Activated CD8-positive, alpha-beta memory T cell treated with anti-CD3 and anti-CD28 coated beads for 4 hours (primary cell): ENCODE measurements around the gene CHAC1.
"Not testable (repeated sequence)": the region's sequence is repeated elsewhere in the genome, so short reads cannot be mapped to it uniquely, and the experiment has no call there.

Experiments used
- DNase-seq, 2 donors: peaks; one replicate each; pipeline ENCODE4 v3.0.0-alpha.2; 2020; ENCODE audit warnings: low read depth in 2 of 2

Gene CHAC1

DNA sequence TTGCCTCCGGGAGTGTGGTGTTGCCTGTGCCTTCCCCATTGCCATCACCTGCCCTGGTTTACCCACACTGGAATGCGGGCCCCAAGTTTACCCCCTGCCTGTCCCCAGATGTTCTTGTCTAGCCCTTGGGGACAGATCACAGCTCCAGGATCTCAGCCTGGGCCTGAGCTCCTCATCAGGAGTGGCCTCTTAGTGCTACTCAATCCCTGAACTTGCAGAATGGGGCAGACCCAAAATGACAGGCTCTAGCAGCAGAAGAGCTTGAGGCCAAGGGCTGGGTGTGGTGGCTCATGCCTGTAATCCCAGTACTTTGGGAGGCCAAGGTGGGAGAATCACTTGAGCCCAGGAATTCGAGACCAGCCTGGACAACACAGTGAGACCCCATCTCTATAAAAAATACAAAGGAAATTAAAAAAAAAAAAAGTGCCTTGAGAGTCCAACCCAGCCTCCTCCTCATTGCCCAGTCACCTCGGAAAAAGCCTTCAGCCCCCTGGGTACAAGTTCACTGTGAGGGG is 3.8 kb downstream of the CHAC1 start:
- DNase-seq: no peak

DNA sequence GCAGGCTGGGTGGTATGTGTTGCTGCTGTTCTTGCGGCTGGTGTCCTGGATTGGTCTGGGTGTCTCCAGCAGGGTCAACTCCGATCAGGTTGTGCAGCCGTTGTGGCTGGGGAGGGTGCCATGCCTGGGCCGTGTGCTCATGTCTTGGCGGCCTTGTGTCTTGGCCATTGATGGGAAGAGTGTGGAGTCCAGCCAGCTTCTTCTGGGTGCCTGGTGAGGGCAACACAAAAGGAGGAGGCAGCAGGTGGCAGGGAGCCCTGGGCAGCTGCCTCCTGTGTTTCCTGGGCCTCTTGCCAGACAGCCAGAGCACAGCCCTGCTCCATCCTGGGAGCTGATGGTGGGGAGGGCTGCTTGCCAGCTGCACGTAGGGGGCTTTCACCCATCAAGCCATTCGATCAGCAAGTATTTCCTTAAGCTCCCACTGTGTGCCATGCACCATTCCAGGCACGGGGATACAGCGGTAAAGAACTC is 4.3 kb downstream of the CHAC1 start:
- no peak for DNase-seq

DNA sequence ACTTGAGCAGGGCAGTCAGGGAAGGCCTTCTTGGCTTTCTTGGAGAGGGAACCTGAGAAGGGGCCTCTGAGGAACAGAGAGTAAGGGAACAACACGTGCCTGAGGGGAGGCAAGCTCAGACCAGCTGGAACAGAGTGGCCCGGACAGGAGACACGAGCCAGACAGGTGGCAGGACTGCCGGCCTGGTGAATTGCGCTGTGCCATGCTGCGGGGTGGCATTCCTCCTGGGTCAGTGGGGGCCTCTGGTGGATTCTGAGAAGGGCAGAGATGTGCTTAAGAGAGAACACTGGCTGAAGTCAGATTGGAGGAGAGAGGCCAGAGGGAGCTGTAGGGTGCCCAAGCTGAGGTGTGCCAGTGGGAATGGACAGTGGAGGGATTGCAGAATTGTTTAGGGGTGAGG is 4.9 kb downstream of the CHAC1 start:
- DNase-seq: no peak

DNA sequence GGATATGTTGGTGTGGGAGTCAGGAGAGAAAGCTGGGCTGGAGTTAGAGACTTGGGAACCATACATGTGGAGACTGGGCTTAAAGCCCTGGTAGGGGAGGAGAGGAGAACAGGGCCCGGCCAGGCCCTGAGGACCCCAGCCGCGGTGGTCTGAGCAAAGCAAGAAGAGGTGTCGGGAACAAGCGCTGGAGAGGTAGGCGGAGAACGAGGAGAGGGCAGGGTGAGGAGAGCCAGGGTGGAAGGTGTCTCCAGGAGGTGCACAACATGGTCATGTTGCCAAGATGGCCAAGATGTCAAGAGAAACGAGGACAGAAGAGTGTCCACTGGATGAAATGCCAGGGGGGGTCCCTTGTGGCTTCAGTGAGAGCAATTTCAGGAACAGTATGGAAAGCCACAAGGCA is 5.5 kb downstream of the CHAC1 start:
- DNase-seq: no peak

DNA sequence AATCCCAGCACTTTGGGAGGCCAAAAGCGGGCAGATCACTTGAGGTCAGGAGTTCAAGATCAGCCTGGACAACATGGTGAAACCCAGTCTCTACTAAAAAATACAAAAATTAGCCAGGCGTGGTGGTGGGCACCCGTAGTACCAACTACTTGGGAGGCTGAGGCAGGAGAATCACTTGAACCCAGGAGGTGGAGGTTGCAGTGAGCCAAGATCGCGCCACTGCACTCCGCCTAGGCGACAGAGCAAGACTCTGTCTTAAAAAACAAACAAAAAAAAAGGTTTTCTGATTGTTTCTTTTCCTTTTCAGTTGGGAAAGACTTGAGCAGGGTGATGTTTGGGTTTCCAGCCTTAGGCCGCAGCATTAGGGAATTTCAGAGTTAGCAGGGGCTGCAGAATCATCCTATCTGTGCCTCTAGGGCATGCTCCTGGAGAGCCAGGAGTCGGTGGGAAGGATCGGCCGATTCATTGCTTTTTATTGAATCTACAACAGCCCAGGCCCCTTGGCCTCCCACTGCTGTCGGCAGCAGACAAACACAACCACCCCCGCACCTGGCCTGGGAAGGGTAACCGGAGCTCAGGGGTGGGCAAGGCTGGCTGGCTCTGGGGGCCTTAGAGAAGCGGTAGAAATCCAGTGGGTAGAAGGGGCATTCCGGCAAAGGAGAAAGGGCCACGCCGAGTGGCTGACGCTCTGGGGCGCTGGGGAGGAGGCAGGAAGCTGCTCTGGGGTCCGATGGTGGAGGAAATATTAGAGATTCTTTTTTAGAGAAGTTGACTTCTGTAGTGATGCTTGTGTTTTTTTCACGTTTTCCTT is 6.3 kb downstream of the CHAC1 start:
- DNase-seq: no peak

DNA sequence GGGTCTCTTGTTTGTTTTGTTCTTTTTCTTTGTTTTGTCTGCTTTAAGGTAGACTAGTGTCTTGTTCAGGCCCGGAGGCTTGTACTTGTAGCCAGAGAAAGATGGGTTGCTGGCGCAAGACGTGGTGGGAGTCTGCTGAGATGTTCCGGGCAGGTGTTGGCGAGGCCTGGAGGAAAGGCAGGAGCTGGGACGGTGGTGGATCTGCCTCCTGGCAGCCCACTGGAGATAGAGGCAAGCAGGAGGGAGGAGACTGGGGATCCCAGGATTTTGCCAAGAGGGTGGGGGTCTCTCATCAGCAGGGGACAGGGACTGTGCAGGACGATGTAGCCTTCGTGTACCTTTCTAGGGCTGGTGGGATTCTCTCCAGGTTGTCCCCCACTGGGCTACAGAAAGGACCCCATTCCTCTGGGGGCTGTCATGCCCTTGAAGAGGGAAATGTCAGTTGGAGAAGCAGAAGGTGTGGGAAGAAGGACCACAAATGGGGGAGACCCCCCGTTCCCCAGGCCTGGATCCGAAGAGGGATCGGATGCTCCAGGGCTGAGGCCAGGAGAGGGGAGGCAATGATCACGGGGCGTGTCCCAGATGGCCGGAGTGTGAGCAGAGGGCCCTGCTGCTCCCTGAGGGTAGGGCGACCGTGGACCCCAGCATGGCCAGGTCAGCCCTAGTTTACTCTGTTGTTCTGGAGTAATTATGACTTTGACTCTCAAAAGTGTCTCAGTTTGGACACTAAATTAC is 7.0 kb downstream of the CHAC1 start:
- no peak for DNase-seq

DNA sequence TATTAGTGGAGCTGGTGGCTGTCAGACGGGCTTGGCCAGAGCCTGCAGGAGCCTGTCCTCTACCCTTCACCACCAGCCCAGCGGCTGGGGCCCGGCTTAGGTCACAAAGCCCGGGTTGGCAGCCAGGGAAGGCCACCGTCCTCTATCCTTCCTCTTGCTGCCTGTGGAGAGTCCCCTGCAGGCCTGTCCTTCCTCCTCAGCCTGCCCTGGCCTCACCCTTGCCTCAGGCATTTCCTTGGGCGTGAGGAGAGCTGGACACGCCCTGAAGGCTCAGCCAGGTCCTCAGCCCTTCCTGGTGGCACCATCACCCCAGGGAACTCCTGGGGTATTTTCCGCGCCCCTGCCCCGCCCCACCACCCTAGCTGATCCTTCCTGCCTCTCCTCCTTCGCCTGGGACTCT is 7.7 kb downstream of the CHAC1 start:
- no peak for DNase-seq

DNA sequence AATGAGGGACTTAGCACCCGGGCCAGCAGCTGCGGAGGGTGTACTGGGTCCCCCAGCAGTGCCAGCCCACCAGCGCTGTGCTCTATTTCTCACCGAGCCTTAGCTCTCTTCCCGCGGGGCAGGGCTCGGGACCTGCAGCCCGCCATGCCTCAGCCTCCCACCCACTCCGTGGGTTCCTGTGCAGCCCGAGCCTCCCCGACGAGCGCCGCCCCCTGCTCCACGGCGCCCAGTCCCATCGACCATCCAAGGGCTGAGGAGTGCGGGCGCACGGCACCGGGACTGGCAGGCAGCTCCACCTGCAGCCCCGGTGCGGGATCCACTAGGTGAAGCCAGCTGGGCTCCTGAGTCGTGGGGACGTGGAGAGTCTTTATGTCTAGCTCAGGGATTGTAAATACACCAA is 8.5 kb downstream of the CHAC1 start:
- DNase-seq: not testable (repeated sequence)

DNA sequence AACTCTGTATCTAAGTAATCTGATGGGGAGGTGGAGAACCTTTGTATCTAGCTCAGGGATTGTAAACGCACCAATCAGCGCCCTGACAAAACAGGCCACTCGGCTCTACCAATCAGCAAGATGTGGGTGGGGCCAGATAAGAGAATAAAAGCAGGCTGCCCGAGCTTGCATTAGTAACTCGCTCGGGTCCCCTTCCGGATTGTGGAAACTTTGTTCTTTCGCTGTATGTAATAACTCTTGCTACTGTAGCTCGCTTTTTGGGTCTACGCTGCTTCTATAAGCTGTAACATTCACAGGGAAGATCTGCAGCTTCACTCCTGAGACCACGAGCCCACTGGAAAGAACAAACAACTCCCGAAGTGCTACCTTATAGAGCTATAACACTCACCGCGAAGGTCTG is 9.0 kb downstream of the CHAC1 start:
- not testable (repeated sequence) for DNase-seq

DNA sequence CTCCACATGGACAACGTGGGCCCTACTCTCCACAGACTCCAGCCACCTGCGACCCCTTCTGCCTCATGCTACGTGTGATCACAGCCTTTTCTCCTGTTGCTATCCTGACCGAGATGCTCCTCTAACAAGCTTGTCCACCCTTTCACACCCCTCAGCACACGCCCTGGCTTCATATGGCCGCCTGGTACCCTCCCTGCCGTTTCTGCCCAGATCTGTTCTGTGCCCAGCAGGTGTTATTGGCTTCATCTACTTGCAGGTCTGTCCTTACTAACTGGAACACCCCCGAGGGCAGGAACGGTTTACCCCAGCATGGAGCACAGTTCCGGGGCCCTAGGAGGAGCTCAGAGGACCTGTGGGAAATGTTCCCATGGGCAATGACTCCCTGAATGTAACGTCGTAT is 9.9 kb downstream of the CHAC1 start:
- DNase-seq: no peak

DNA sequence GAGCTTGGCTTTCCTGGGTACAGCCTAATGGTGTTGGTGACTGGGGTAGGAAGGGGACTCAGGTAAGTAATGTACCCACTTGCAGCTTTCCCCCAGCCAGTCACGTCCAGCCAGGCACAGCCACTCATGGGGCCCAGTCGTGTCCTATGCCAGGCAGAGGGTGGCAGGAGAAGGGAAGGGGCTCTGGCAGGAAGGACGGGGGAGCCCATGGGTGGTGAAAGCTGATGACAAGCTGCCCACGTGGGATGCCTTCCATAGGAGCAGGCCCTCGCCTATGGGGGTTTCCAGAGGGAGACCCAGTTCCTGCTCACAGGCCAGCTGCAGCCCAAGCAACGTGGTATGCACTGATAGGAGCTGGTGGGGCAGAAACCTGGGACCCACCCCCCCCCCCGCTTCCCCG is 10.7 kb downstream of the CHAC1 start:
- DNase-seq: no peak

DNA sequence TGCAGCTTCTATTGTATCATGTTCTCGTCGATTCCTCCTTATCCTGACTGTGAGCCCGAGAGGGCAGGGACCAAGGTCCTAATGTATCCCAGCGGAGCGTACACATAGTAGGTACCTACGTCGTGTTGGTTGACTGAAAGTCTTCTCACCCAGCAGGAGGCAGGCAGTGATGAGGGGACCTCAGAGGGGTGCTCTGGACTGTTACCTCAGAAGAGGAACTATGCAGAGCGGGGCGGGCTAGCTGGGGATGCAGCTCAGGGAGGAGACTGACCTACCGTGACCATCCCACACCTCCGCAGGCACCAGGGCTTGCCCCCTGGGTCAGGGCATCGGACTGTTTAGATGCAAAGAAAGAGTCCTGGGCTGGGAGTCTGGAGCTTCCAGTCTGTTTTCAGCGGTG is 11.4 kb downstream of the CHAC1 start:
- no peak for DNase-seq

DNA sequence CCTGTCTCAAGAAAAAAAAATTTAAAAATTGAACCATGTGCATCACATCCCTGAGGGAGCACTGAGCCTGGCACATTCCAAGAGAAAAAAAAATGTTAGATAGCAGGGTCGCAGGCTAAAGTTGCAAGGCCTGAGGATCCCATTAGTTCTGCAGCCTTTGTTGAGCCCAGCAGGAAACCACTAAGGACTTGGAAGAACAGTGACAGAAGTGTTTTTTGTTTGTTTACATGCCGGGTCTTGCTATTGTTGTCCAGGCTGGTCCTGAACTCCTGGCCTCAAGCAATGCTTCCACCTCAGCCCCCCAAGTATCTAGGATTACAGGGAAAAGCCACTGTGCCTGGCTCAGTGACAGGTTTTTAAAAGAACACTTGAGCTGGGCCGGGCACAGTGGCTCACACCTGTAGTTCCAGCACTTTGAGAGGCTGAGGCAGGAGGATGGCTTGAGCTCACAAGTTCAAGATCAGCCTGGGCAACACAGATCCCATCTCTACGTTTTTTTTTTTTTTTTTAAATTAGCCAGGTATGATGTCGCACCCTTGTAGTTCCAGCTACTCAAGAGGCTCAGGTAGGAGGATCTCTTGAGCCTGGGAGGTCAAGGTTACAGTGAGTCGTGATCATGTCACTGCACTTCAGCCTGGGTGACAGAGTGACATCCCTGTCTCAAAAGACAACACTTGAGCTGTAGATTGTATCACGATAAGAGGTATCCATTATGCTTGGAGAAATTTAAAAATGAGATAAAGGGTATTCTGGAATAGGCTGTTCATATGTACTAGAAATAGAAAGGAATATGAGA is 15.2 kb downstream of the CHAC1 start:
- DNase-seq: no peak

DNA sequence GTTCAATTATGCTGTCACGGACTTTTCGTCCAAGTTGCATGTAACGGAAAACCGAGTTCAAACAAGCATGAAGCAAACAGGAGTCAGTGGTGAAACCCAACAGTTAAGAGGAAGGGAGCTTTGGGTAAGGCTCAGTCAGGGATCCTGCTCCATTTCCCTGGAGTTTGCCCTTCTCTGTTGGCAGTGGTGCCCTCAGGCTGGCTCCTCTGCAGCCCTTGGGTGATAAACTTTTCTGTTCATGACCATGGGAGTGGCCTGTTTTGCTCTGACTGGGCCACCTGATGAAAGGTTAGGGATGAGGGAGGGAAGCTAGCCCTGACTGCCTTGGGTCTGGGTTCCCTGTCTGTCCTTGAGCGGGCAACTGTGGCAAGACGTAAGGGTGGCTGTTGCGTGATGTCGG is 16.1 kb downstream of the CHAC1 start:
- DNase-seq: no peak

DNA sequence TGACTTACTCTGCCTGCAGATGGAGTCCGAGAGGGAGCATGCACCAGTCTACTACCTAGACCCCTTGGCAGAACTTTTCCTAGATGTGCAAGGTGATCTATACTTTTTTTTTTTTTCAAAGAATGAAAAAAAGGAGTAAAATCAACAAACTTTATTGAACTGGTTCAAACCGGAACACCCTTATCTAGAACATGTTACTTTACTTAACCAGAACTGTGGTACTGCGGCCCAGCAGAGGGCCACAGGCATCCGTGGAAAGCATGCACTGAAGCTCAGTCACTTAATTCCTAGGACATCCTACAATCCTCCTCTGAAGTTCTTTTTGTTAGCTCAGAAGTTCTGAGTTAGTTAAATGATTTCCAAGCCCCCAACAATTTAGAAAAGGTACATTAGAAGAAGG is 21.6 kb downstream of the CHAC1 start:
- DNase-seq: no peak

DNA sequence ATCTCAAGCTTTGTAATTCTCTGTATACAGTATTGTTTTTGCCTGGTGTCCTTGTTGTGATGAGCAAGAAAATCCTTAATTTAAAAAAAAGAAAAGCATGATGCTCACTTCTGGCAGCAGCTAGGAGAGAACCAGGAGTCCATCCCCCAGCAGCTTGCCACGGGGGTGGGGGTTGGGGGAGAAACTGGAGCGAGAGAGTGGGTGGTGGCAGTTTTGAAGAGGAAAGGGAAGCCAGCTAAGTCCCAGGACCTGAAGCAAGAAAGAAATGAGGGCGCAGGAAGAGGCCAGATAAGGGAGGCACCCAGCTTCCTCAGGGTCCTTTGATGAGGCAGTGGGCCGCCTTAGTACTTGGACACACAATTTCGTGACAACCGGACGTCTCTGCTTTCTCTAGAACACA is 23.5 kb downstream of the CHAC1 start:
- no peak for DNase-seq

DNA sequence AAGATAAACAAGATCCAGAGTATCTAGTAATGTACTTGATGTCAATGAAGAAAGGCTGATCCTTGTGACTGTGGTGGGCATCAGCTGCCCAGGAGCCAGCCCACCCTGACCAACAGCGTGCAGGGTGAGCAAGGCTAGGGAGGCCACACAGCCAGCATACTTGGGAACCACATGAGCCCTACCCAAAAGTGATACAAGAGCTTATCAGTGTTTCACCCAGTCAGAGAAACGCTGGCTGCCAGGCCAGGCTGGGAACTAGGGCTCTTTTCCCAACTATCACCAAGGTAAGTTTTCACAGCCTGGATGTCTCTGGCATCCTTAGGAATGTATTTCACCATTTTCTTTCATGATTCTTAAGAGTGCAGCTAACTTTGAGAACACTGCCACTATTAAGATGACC is 24.9 kb downstream of the CHAC1 start:
- DNase-seq: no peak

DNA sequence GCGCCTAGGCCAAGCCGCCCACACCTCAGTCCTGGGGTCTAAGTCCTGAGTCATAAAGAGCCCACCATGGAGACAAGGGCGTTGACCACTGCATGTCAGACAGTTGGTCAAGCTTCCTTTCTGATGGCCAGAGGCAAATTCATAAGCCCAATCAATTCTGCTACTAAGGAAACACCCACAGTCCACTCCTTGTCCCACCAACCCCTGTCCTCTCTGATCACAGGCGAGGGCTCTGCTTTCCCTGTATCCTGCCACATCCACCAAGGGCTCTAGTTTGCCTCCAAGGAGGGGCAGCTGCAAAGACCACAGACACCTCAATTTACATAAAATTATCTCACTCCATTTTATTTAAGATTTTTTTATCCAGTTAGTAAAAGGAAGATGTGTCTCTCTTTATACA is 25.3 kb downstream of the CHAC1 start:
- no peak for DNase-seq

DNA sequence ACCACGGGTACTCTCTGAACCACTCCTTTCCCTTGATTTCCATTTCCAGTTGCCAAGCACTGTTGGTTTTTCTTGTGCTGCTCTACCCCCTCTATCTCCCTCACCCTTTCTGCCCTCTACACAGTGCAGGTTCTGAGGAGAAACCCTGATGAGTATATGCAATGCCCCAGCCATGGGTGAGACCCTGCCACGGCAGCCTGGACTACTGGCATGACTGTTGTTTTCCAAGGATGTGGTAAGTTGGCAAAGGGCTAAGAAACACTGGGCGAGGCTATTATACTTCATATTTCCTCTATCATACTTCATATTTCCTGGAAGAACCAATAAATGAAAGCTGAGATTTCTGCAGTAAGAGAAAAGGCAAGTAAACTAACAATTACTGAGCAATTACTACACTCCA is 27.9 kb downstream of the CHAC1 start:
- DNase-seq: no peak

DNA sequence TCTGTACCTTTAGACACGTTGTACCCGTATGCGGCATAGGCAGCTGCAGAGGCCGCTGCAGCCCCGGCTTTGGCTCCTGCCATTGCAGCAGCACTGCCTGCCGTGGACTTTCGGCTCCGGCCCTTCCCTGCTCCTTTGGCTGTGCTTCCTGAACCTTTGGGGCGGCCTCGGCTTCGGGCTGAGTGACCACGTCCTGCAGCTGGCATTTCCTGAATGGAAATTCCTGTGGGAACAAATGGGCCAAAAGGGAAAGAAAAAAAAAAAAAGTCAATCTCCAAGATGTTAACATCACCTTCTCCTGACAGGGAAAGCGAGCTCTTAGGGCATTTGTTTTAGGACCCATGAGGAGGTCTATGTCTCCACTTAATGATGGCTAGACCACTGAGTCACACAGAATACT is 29.6 kb downstream of the CHAC1 start:
- DNase-seq: no peak

DNA sequence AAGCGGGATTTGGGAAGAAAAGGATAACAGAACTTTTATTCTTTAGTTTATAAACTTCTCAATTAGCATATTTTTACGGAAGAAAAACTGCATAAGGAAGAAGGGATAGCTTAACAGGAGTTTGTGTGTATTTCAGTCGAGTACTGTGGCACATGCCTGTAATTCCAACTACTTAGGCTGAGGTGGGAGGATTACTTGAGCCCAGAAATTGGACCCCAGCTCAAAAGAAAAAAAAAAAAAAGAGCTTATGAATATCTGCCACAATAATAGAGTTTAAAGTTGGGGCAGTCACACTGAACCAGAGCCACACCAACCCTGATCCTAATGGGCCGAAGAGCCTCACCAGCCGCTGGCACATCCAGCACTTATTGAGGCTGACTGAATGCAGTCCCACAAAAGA is 31.1 kb downstream of the CHAC1 start:
- no peak for DNase-seq

DNA sequence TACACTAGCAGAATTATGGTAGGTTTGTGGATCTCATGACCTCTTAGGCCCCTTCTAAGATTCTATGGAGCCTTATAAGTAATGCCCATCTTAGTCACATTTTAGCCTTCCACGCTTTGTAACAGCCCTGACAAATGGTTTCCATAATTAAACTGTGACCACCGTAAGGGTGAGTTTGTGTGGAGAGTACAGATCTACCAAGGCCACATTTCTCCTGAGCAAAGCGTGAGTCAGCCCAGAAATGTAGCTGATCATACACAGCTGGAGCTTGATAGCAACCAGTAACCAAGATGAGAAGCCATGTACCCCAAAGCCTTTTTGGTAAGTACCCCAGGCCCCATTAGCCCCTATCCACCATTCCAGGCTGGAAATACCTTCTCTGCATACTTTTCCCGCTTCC is 31.7 kb downstream of the CHAC1 start:
- DNase-seq: no peak
